ENCODE measurements around the gene PPP2R5C. TPM values are rescaled to one million over a fixed set of nuclear protein-coding genes. Genes with fewer than 3 reads are reported as not detected.

Gene PPP2R5C
- total and polyA plus RNA-seq, 2 donors (not counting 3 experiments of a cell fraction or from before 2014, with no cell fraction given) = 42.6 to 83.6 TPM

GRCh38 chr14:101838476-101838875 lies 77.0 kb downstream of the PPP2R5C start:
- no peaks in the 10 kb centered on the region for H4K20me1 ChIP-seq (replicated peaks; ENCODE audit: control insufficient read depth, extremely low read depth, insufficient read depth, low read length)
- intact Hi-C loops (cut with micrococcal nuclease) = loop anchor here (5.0 kb wide), 1 partner anchor 66 kb away; no protein-coding TSS in a partner anchor
- H3K4me3 ChIP-seq (replicated peaks in 1 of 3; ENCODE audit: insufficient read depth in 1 of 3, low read depth in 1 of 3, low read length in 3 of 3) = no peak overlapping the region
- no peaks in the 10 kb centered on the region for H3K9me3 ChIP-seq (replicated peaks; ENCODE audit: control insufficient read depth, insufficient read depth, low read length)
- no peaks in the 10 kb centered on the region for H3K27me3 ChIP-seq (ENCODE audit: control insufficient read depth in 2 of 2, insufficient read depth in 2 of 2, low read length in 2 of 2)
- dilution Hi-C loops (cut with MboI; ENCODE audit: extremely low pct_ligation_motif_present, low sequenced_read_pairs) = no loop called here
- H3K9me1 ChIP-seq (replicated peaks; ENCODE audit: control insufficient read depth, extremely low read depth, insufficient read depth, low read length) = no peaks in the 10 kb centered on the region
- H3K27ac ChIP-seq (ENCODE audit: insufficient read depth, low read depth, low read length) = no peak overlapping the region
- no peak for DNase-seq (ENCODE audit: low read depth, low spot score)
- ChIA-PET POLR2A (no interaction called here), CTCF (no interaction called here)
- H2AFZ ChIP-seq (ENCODE audit: low read depth, low read length) = no peak overlapping the region
- BruUV-seq (replicated peaks) = no TSS peak
- TF ChIP-seq FOS (IDR thresholded peaks at IDR 0.05; ENCODE audit: borderline replicate concordance, insufficient read depth, low read length) (no peak), JUN (IDR thresholded peaks at IDR 0.05; ENCODE audit: borderline replicate concordance, insufficient read depth, insufficient read length, low read depth) (no peak), POLR2AphosphoS5 (IDR thresholded peaks at IDR 0.05; ENCODE audit: insufficient read depth, low read depth, low read length) (no peak), GATA2 (IDR thresholded peaks at IDR 0.05; ENCODE audit: insufficient read depth, insufficient read length, low read depth, low read length) (no peak), MYC (IDR thresholded peaks at IDR 0.05; ENCODE audit: low read depth, low read length) (no peak), POLR2A (IDR thresholded peaks at IDR 0.05; ENCODE audit: low read depth, low read length) (no peak), EZH2 (IDR thresholded peaks at IDR 0.05; ENCODE audit: borderline replicate concordance, low read depth, low read length, severe bottlenecking) (no peak)
- TF ChIP-seq, protein P1, sequence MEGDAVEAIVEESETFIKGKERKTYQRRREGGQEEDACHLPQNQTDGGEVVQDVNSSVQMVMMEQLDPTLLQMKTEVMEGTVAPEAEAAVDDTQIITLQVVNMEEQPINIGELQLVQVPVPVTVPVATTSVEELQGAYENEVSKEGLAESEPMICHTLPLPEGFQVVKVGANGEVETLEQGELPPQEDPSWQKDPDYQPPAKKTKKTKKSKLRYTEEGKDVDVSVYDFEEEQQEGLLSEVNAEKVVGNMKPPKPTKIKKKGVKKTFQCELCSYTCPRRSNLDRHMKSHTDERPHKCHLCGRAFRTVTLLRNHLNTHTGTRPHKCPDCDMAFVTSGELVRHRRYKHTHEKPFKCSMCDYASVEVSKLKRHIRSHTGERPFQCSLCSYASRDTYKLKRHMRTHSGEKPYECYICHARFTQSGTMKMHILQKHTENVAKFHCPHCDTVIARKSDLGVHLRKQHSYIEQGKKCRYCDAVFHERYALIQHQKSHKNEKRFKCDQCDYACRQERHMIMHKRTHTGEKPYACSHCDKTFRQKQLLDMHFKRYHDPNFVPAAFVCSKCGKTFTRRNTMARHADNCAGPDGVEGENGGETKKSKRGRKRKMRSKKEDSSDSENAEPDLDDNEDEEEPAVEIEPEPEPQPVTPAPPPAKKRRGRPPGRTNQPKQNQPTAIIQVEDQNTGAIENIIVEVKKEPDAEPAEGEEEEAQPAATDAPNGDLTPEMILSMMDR (IDR thresholded peaks at IDR 0.05; ENCODE audit: extremely low read depth in 1 of 2, insufficient read depth in 1 of 2, low read depth in 1 of 2, low read length in 2 of 2) = no peak
- TF ChIP-seq, protein P2, sequence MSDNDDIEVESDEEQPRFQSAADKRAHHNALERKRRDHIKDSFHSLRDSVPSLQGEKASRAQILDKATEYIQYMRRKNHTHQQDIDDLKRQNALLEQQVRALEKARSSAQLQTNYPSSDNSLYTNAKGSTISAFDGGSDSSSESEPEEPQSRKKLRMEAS (IDR thresholded peaks at IDR 0.05; ENCODE audit: insufficient read depth, insufficient read length) = no peak
- FAIRE-seq = no peak
- no peak overlapping the region for H3K9ac ChIP-seq (replicated peaks; ENCODE audit: extremely low read depth, insufficient read depth, low read length)
- H3K4me1 ChIP-seq (ENCODE audit: control insufficient read depth, extremely low read depth, insufficient read depth, low read length) = peaks cover 6% of the 10 kb centered on the region
- H3K4me2 ChIP-seq (ENCODE audit: insufficient read depth, low read length) = no peak overlapping the region
- peaks cover 29% of the 10 kb centered on the region for H3K79me2 ChIP-seq (ENCODE audit: control insufficient read depth, insufficient read depth, low read length)
- H3K36me3 ChIP-seq (ENCODE audit: control insufficient read depth in 2 of 2, extremely low read depth in 1 of 2, insufficient read depth in 2 of 2, low read length in 2 of 2) = no peaks in the 10 kb centered on the region
